ENCODE data around the gene SNAP25.

The SNAP25 gene

GRCh38 chr20:10219993-10220750 lies 1.5 kb downstream of the SNAP25 start:
- no peak for TF ChIP-seq CTCF (IDR thresholded peaks at IDR 0.05; ENCODE audit: poor library complexity, severe bottlenecking)
- H3K4me3 ChIP-seq (ENCODE audit: severe bottlenecking): no peak overlapping the region
- H3K27ac ChIP-seq (ENCODE audit: poor library complexity, severe bottlenecking): no peak overlapping the region
- H3K27me3 ChIP-seq (ENCODE audit: insufficient read depth, poor library complexity, severe bottlenecking): peaks cover 17% of the 10 kb centered on the region
- H3K36me3 ChIP-seq (ENCODE audit: low read depth): no peaks in the 10 kb centered on the region
- ATAC-seq (ENCODE audit: low read depth) (no peak), DNase-seq (ENCODE audit: low spot score) (no peak)
- H3K4me1 ChIP-seq (ENCODE audit: insufficient read depth, poor library complexity, severe bottlenecking): no peaks in the 10 kb centered on the region
- H3K9me3 ChIP-seq (ENCODE audit: severe bottlenecking): no peaks in the 10 kb centered on the region

GRCh38 chr20:10221021-10221420 lies 2.4 kb downstream of the SNAP25 start:
- peaks cover 11% of the 10 kb centered on the region for H3K27me3 ChIP-seq (ENCODE audit: insufficient read depth, poor library complexity, severe bottlenecking)
- ATAC-seq (ENCODE audit: low read depth): no peak
- DNase-seq (ENCODE audit: low spot score): no peak
- no peaks in the 10 kb centered on the region for H3K4me1 ChIP-seq (ENCODE audit: insufficient read depth, poor library complexity, severe bottlenecking)
- H3K36me3 ChIP-seq (ENCODE audit: low read depth): no peaks in the 10 kb centered on the region
- H3K27ac ChIP-seq (ENCODE audit: poor library complexity, severe bottlenecking): no peak overlapping the region
- no peak for TF ChIP-seq CTCF (IDR thresholded peaks at IDR 0.05; ENCODE audit: poor library complexity, severe bottlenecking)
- no peaks in the 10 kb centered on the region for H3K9me3 ChIP-seq (ENCODE audit: severe bottlenecking)
- H3K4me3 ChIP-seq (ENCODE audit: severe bottlenecking): no peak overlapping the region

- peak; percentile 51 for TF ChIP-seq CTCF (IDR thresholded peaks at IDR 0.05; ENCODE audit: poor library complexity, severe bottlenecking)
- Histone ChIP-seq H3K36me3 (ENCODE audit: low read depth) (no peaks in the 10 kb centered on the region), H3K4me1 (ENCODE audit: insufficient read depth, poor library complexity, severe bottlenecking) (peaks cover 6% of the 10 kb centered on the region), H3K27ac (ENCODE audit: poor library complexity, severe bottlenecking) (no peak overlapping the region), H3K27me3 (ENCODE audit: insufficient read depth, poor library complexity, severe bottlenecking) (peaks cover 7% of the 10 kb centered on the region), H3K4me3 (ENCODE audit: severe bottlenecking) (no peak overlapping the region), H3K9me3 (ENCODE audit: severe bottlenecking) (no peaks in the 10 kb centered on the region)
- ATAC-seq (ENCODE audit: low read depth) (0 out of 3 replicates have a peak, but pooled peaks have one; percentile 28), DNase-seq (ENCODE audit: low spot score) (no peak)
These were observed 6.9 kb downstream of the SNAP25 start for GRCh38 chr20:10225439-10226060.

- DNase-seq (ENCODE audit: low spot score): no peak
- Histone ChIP-seq H3K4me3 (ENCODE audit: severe bottlenecking) (no peak overlapping the region), H3K4me1 (ENCODE audit: insufficient read depth, poor library complexity, severe bottlenecking) (peaks cover 6% of the 10 kb centered on the region), H3K9me3 (ENCODE audit: severe bottlenecking) (no peaks in the 10 kb centered on the region), H3K27ac (ENCODE audit: poor library complexity, severe bottlenecking) (no peak overlapping the region), H3K36me3 (ENCODE audit: low read depth) (no peaks in the 10 kb centered on the region), H3K27me3 (ENCODE audit: insufficient read depth, poor library complexity, severe bottlenecking) (no peaks in the 10 kb centered on the region)
- peak; percentile 95 for ATAC-seq (ENCODE audit: low read depth)
- TF ChIP-seq CTCF (IDR thresholded peaks at IDR 0.05; ENCODE audit: poor library complexity, severe bottlenecking): no peak
These were observed 9.7 kb downstream of the SNAP25 start for GRCh38 chr20:10228330-10228729.

- Histone ChIP-seq H3K27me3 (ENCODE audit: insufficient read depth, poor library complexity, severe bottlenecking) (no peaks in the 10 kb centered on the region), H3K4me3 (ENCODE audit: severe bottlenecking) (no peak overlapping the region), H3K27ac (ENCODE audit: poor library complexity, severe bottlenecking) (no peak overlapping the region), H3K9me3 (ENCODE audit: severe bottlenecking) (no peaks in the 10 kb centered on the region), H3K4me1 (ENCODE audit: insufficient read depth, poor library complexity, severe bottlenecking) (peaks cover 6% of the 10 kb centered on the region), H3K36me3 (ENCODE audit: low read depth) (no peaks in the 10 kb centered on the region)
- TF ChIP-seq CTCF (IDR thresholded peaks at IDR 0.05; ENCODE audit: poor library complexity, severe bottlenecking): no peak
- no peak for DNase-seq (ENCODE audit: low spot score)
- no peak for ATAC-seq (ENCODE audit: low read depth)
These were observed 12.7 kb downstream of the SNAP25 start for GRCh38 chr20:10231290-10231689.
